ENCODE measurements around the gene AHNAK. TPM values are rescaled to one million over a fixed set of nuclear protein-coding genes. Genes with fewer than 3 reads are reported as not detected.

The AHNAK gene, protein sequence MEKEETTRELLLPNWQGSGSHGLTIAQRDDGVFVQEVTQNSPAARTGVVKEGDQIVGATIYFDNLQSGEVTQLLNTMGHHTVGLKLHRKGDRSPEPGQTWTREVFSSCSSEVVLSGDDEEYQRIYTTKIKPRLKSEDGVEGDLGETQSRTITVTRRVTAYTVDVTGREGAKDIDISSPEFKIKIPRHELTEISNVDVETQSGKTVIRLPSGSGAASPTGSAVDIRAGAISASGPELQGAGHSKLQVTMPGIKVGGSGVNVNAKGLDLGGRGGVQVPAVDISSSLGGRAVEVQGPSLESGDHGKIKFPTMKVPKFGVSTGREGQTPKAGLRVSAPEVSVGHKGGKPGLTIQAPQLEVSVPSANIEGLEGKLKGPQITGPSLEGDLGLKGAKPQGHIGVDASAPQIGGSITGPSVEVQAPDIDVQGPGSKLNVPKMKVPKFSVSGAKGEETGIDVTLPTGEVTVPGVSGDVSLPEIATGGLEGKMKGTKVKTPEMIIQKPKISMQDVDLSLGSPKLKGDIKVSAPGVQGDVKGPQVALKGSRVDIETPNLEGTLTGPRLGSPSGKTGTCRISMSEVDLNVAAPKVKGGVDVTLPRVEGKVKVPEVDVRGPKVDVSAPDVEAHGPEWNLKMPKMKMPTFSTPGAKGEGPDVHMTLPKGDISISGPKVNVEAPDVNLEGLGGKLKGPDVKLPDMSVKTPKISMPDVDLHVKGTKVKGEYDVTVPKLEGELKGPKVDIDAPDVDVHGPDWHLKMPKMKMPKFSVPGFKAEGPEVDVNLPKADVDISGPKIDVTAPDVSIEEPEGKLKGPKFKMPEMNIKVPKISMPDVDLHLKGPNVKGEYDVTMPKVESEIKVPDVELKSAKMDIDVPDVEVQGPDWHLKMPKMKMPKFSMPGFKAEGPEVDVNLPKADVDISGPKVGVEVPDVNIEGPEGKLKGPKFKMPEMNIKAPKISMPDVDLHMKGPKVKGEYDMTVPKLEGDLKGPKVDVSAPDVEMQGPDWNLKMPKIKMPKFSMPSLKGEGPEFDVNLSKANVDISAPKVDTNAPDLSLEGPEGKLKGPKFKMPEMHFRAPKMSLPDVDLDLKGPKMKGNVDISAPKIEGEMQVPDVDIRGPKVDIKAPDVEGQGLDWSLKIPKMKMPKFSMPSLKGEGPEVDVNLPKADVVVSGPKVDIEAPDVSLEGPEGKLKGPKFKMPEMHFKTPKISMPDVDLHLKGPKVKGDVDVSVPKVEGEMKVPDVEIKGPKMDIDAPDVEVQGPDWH (N-terminal part only)
- polyA plus RNA-seq (2011; rRNA removed) = 82.0 and 98.0 TPM in 2 replicates
- 26.1 and 27.2 TPM in 2 replicates for polyA plus RNA-seq (2012; cell fraction: cytosol; rRNA removed)
- polyA plus RNA-seq (2012; cell fraction: nucleus; rRNA removed) = 55.0 and 96.0 TPM in 2 replicates
- polyA plus RNA-seq (2017; fragmentation: RNase III; extraction: RNeasy Plus Mini Kit Qiagen cat#74134 plus additional on column Dnase treatment) = 41.5 to 62.9 TPM (median 43.3 TPM) in 3 replicates
- 179 and 182 TPM in 2 replicates for polyA minus RNA-seq (2011; rRNA and poly(A)+ RNA removed)

DNA sequence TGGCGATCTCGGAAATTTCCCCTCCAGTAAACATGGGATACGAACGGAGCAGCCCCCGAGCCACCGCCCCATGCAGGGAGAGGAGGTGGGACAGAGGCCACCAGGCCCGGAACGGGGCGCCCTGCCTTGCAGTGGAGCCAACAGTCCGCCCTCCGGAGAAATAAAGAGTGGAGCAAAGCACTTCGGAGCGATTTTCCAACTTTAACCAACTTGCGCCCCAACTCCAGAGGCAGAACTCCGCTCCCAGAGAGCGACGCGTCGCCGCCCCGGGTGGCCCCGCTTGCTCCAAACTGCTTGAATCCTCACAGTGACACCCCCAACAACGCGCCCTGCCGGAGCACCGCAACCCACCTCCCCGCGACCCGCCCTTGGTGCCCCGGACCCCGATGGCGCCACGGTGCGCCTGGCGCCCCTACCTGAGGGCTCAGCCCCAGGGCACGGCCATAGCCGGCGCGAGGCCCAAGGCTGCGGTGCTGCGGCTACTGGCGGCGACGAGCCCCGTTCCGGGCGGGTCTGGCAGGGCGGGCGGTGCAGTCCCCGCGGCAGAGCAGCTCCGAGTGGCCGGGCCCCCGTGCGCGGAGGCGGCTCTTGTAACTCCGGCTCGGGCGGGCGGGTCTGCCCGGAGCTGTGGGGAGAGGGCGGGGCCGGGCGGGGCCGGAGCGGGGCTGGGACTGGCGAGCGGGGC lies at the start of gene AHNAK:
Gene AHNAK (minus strand): TSS at position 563 of the 685 bp plus-strand sequence. CDS start 10,708 bp downstream, outside the sequence.
- POLR2A ChIA-PET = interaction anchor here (0.6 to 1.8 kb wide), 7 partner anchors 9 to 151 kb away, joined by 3 to 9 read pairs (median 4); partner anchors contain the start of genes EEF1G and TUT1
- Histone ChIP-seq H3K27ac (peak within 1 kb of the TSS; percentile 97 to 98), H3K4me3 (peak within 1 kb of the TSS; percentile 96), H3K4me1 (peaks cover 61% of the 10 kb centered on the region), H3K4me2 (peak within 1 kb of the TSS; percentile 96), H3K9me3 (no peaks in the 10 kb centered on the region)
- TF ChIP-seq POLR2A (IDR thresholded peaks at IDR 0.05; ENCODE audit: low read length) (peak; percentile 74), EP300 (IDR thresholded peaks at IDR 0.05) (no peak), PHF8 (IDR thresholded peaks at IDR 0.05; ENCODE audit: borderline replicate concordance, low read depth) (peak; percentile 54; the same call in 1 of the 2 replicates)
- ATAC-seq = peak; percentile 42 to 53
- CTCF ChIA-PET = interaction anchor here (1.2 to 14.5 kb wide), 8 partner anchors 10 to 153 kb away, joined by 3 to 322 read pairs (median 76); partner anchors contain the start of gene SCGB1A1
- no peak for FAIRE-seq
- 2% methylated on average over 20 of the region's 69 CpGs for WGBS (ENCODE audit: missing lambda C conversion rate)
- peak; percentile 67 to 77 for DNase-seq (ENCODE audit: low read depth in 1 of 2, low spot score in 1 of 2)

- Histone ChIP-seq H3K4me3 (no peak overlapping the region), H3K4me1 (peaks cover 37% of the 10 kb centered on the region), H3K27ac (no peak overlapping the region), H3K4me2 (no peak overlapping the region), H3K9me3 (no peaks in the 10 kb centered on the region)
- DNase-seq (ENCODE audit: low read depth in 1 of 2, low spot score in 1 of 2) (no peak), ATAC-seq (no peak), FAIRE-seq (no peak)
- CTCF ChIA-PET = interaction anchor here (1.4 to 4.9 kb wide), 11 partner anchors 9 to 200 kb away, joined by 3 to 32 read pairs (median 8); partner anchors contain the start of gene B3GAT3
- 95% methylated on average over 8 of the region's 8 CpGs for WGBS (ENCODE audit: missing lambda C conversion rate)
- no peak for TF ChIP-seq HOXB5 (CRISPR knock-in tag; IDR thresholded peaks at IDR 0.05)
- TF ChIP-seq BCL3 (IDR thresholded peaks at IDR 0.05) = no peak
- no peak for TF ChIP-seq JUN (IDR thresholded peaks at IDR 0.05)
- no peak for TF ChIP-seq CBX2 (IDR thresholded peaks at IDR 0.05; ENCODE audit: borderline replicate concordance, low read depth)
- TF ChIP-seq EHF (CRISPR knock-in tag; IDR thresholded peaks at IDR 0.05) = no peak
- POLR2A ChIA-PET = no interaction called here
Observed at GRCh38 chr11:62595124-62595523, 48.5 kb upstream of the AHNAK start.

- ATAC-seq = peak; percentile 49 to 67; a peak in 5 of 6 replicates
- POLR2A ChIA-PET = interaction anchor here (1.3 to 3.8 kb wide), 3 partner anchors 7 to 248 kb away, joined by 4 to 75 read pairs (median 49); partner anchors contain the start of genes C11orf98, CSKMT and MTA2
- Histone ChIP-seq H3K4me2 (no peak overlapping the region), H3K4me3 (no peak overlapping the region), H3K9me3 (no peaks in the 10 kb centered on the region), H3K4me1 (peaks cover 37% of the 10 kb centered on the region), H3K27ac (no peak overlapping the region)
- DNase-seq (ENCODE audit: low read depth in 1 of 2, low spot score in 1 of 2) = peak; percentile 77 to 88
- 60% methylated on average over 13 of the region's 13 CpGs for WGBS (ENCODE audit: missing lambda C conversion rate)
- no peak for FAIRE-seq
- CTCF ChIA-PET = interaction anchor here (0.8 to 4.9 kb wide), 21 partner anchors 8 to 269 kb away, joined by 3 to 32 read pairs (median 5); partner anchors contain the start of genes B3GAT3, EML3 and ROM1
- TF ChIP-seq HEYL (CRISPR knock-in tag; IDR thresholded peaks at IDR 0.05) = no peak
- TF ChIP-seq FOSB (CRISPR knock-in tag; IDR thresholded peaks at IDR 0.05) = no peak
- TF ChIP-seq POLR2AphosphoS2 (conservative IDR thresholded peaks at IDR 0.05; ENCODE audit: low read length) = no peak
- no peak for TF ChIP-seq RFX5 (IDR thresholded peaks at IDR 0.05)
- no peak for TF ChIP-seq CHD2 (IDR thresholded peaks at IDR 0.05; ENCODE audit: low read length, partially characterized antibody)
- no peak for TF ChIP-seq BHLHE40 (IDR thresholded peaks at IDR 0.05; ENCODE audit: low read depth, low read length)
- TF ChIP-seq HOXA7 (CRISPR knock-in tag; IDR thresholded peaks at IDR 0.05) = no peak
- TF ChIP-seq FOSL2 (IDR thresholded peaks at IDR 0.05) = no peak
- no peak for TF ChIP-seq FOSL2 (CRISPR knock-in tag; IDR thresholded peaks at IDR 0.05)
- no peak for TF ChIP-seq NFE2L2 (conservative IDR thresholded peaks at IDR 0.05; ENCODE audit: low read length)
- TF ChIP-seq, protein P1, sequence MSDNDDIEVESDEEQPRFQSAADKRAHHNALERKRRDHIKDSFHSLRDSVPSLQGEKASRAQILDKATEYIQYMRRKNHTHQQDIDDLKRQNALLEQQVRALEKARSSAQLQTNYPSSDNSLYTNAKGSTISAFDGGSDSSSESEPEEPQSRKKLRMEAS (IDR thresholded peaks at IDR 0.05) = 0 out of 2 replicates have a peak, but pooled peaks have one; percentile 46
- TF ChIP-seq, protein P2, sequence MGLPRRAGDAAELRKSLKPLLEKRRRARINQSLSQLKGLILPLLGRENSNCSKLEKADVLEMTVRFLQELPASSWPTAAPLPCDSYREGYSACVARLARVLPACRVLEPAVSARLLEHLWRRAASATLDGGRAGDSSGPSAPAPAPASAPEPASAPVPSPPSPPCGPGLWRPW (IDR thresholded peaks at IDR 0.05) = no peak
- TF ChIP-seq, protein P3, sequence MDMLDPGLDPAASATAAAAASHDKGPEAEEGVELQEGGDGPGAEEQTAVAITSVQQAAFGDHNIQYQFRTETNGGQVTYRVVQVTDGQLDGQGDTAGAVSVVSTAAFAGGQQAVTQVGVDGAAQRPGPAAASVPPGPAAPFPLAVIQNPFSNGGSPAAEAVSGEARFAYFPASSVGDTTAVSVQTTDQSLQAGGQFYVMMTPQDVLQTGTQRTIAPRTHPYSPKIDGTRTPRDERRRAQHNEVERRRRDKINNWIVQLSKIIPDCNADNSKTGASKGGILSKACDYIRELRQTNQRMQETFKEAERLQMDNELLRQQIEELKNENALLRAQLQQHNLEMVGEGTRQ (IDR thresholded peaks at IDR 0.05) = no peak
- TF ChIP-seq ZC3H11A (IDR thresholded peaks at IDR 0.05) = no peak
- TF ChIP-seq ATOH8 (CRISPR knock-in tag; IDR thresholded peaks at IDR 0.05; ENCODE audit: low read depth) = no peak
- TF ChIP-seq SMC3 (IDR thresholded peaks at IDR 0.05) = peak; percentile 47; the same call in 2 of the 3 replicates
Observed at GRCh38 chr11:62593434-62594044, 46.9 kb upstream of the AHNAK start.

Data from A549 (cell line).